ENCODE measurements around the gene C1orf35. TPM values are rescaled to one million over a fixed set of nuclear protein-coding genes. Genes with fewer than 3 reads are reported as not detected.

C1orf35 gene
- total and polyA plus RNA-seq, 2 of the 4 experiments (the other 2 are of a cell fraction) = 4.3 to 13.0 TPM

DNA sequence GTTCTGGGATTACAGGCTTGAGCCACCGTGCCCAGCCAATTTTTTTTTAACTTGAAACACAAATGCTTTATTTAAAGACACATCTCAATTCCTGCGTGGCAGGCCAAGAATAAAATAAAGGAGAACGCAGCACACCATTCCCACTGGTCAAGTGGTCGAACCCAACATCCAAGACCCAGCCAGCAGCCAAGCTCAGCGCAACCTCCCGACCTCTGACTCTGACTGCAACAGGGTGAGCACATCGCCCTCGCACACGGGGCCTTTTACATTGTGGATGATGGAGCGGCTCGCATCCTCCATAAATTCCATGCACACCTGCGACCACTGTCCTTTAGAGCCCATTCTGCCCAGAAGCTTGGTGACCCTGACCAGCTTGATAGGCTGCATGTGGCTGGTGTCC is 31.5 kb upstream of the C1orf35 start:
- H3K56ac ChIP-seq (ENCODE audit: extremely low read depth, insufficient read depth, low read length) = no peak overlapping the region
- no peaks in the 10 kb centered on the region for H3K36me3 ChIP-seq (ENCODE audit: control insufficient read depth, insufficient read depth, low read length)
- no peak overlapping the region for H2AK5ac ChIP-seq (ENCODE audit: low read depth, low read length)
- H2BK20ac ChIP-seq (ENCODE audit: low read depth, low read length) = no peak overlapping the region
- no peak overlapping the region for H4K91ac ChIP-seq (ENCODE audit: insufficient read depth, low read depth, low read length)
- POLR2A ChIA-PET (ENCODE audit: unreplicated experiment) = interaction anchor here (0.6 kb wide), 1 partner anchor 22 kb away, joined by 3 read pairs; no protein-coding TSS in a partner anchor
- H2AFZ ChIP-seq (replicated peaks; ENCODE audit: low read length, poor library complexity) = no peak overlapping the region
- H2BK15ac ChIP-seq (ENCODE audit: low read depth, low read length) = no peak overlapping the region
- CTCF ChIA-PET = no interaction called here
- in situ Hi-C loops (cut with MboI; ENCODE audit: low sequenced_read_pairs) = loop anchor here (10.0 kb wide), 1 partner anchor 370 kb away; no protein-coding TSS in a partner anchor
- no peak overlapping the region for H4K8ac ChIP-seq (ENCODE audit: low read depth in 2 of 2, low read length in 2 of 2)
- no peak overlapping the region for H2AK9ac ChIP-seq (replicated peaks; ENCODE audit: low read depth, low read length, poor library complexity)
- WGBS, 2 experiments (ENCODE audit: extremely low coverage in 2 of 2, insufficient read length in 1 of 2) = 77% methylated on average over 4 of the region's 12 CpGs; no CpG with 5 or more reads in 1 of the 2 experiments
- H3K9me3 ChIP-seq (ENCODE audit: control insufficient read depth, insufficient read depth, low read length) = no peaks in the 10 kb centered on the region
- no peak for ATAC-seq (ENCODE audit: low read depth)
- H3K79me1 ChIP-seq (ENCODE audit: low read depth in 1 of 2, low read length in 2 of 2) = no peaks in the 10 kb centered on the region
- intact Hi-C loops (cut with micrococcal nuclease) = loop anchor here (5.0 to 10.0 kb wide), 3 partner anchors 140 to 368 kb away; no protein-coding TSS in a partner anchor
- no peaks in the 10 kb centered on the region for H3K4me1 ChIP-seq (ENCODE audit: control insufficient read depth, insufficient read depth, low read length)
- H4K5ac ChIP-seq (ENCODE audit: low read depth, low read length) = no peak overlapping the region
- DNase-seq = no peak
- H3K27ac ChIP-seq (ENCODE audit: insufficient read depth, low read length) = no peak overlapping the region
- H3K18ac ChIP-seq (ENCODE audit: low read depth, low read length) = no peak overlapping the region
- no peak overlapping the region for H3K4ac ChIP-seq (ENCODE audit: low read depth, low read length)
- no peak overlapping the region for H3K14ac ChIP-seq (replicated peaks; ENCODE audit: low read depth, low read length)
- H3K23ac ChIP-seq (ENCODE audit: low read depth, low read length) = no peak overlapping the region
- no peak overlapping the region for H3K4me2 ChIP-seq (ENCODE audit: low read depth, low read length)
- no peak for TF ChIP-seq MXI1 (IDR thresholded peaks at IDR 0.05; ENCODE audit: borderline replicate concordance, low read depth, low read length)
- no peak overlapping the region for H2BK5ac ChIP-seq (ENCODE audit: low read depth, low read length, poor library complexity, severe bottlenecking)
- no peak overlapping the region for H3K4me3 ChIP-seq (ENCODE audit: insufficient read depth, low read depth, low read length)
- no TSS peak for BruUV-seq (replicated peaks)
- no peak overlapping the region for H3K9ac ChIP-seq (ENCODE audit: low read depth, low read length)
- H2BK120ac ChIP-seq (ENCODE audit: low read depth, low read length) = no peak overlapping the region
- H3K27me3 ChIP-seq (ENCODE audit: control insufficient read depth, insufficient read depth, low read length) = peaks cover 19% of the 10 kb centered on the region
- H3K9me1 ChIP-seq (ENCODE audit: insufficient read depth, low read length) = no peaks in the 10 kb centered on the region
- no peaks in the 10 kb centered on the region for H4K20me1 ChIP-seq (ENCODE audit: insufficient read depth, low read length)
- dilution Hi-C loops (cut with HindIII; ENCODE audit: low sequenced_read_pairs, unreplicated experiment) = no loop called here

Measured in IMR-90 (cell line).